Mesenchymal stem cell (in vitro differentiated cells and primary cell): Measurements from ENCODE around the gene RANBP1.

Source experiments
- DNase-seq: peaks from one replicate; pipeline ENCODE4 v3.0.0-alpha.2; 2013
- H2AFZ ChIP-seq: one replicate; pipeline ENCODE4 v1.6.1; 2013; ENCODE audit warnings: low read depth, mild to moderate bottlenecking, control low read depth, inconsistent platforms, low read length, moderate library complexity
- H2AK5ac ChIP-seq: 2 replicates; pipeline ENCODE4 v1.6.1; 2013; ENCODE audit warnings: low read length, moderate library complexity, mild to moderate bottlenecking, inconsistent platforms; ENCODE audit not compliant: severe bottlenecking
- H2BK120ac ChIP-seq: one replicate; pipeline ENCODE4 v1.6.1; 2013; ENCODE audit warnings: low read depth, mild to moderate bottlenecking, inconsistent platforms, low read length, moderate library complexity
- H2BK12ac ChIP-seq, 2 experiments: one replicate each; pipeline ENCODE4 v1.6.1; 2013; ENCODE audit warnings: inconsistent platforms in 2 of 2, low read length in 2 of 2, mild to moderate bottlenecking in 2 of 2, moderate library complexity in 2 of 2, control low read depth in 1 of 2
- H2BK15ac ChIP-seq: one replicate; pipeline ENCODE4 v1.6.1; 2013; ENCODE audit warnings: mild to moderate bottlenecking, low read depth, inconsistent platforms; ENCODE audit not compliant: poor library complexity, severe bottlenecking
- H2BK5ac ChIP-seq: 2 replicates; pipeline ENCODE4 v1.6.1; 2013; ENCODE audit warnings: low read depth, mild to moderate bottlenecking, low read length, control low read depth, inconsistent platforms; ENCODE audit not compliant: poor library complexity, severe bottlenecking
- H3K14ac ChIP-seq, 2 experiments: one replicate each; pipeline ENCODE4 v1.6.1; 2013; ENCODE audit warnings: inconsistent platforms in 2 of 2, low read length in 2 of 2, control low read depth in 1 of 2, mild to moderate bottlenecking in 1 of 2, moderate library complexity in 1 of 2
- H3K18ac ChIP-seq, 2 experiments: one replicate each; pipeline ENCODE4 v1.6.1; 2013; ENCODE audit warnings: inconsistent platforms in 2 of 2, low read length in 2 of 2, control low read depth in 1 of 2, low read depth in 1 of 2, mild to moderate bottlenecking in 1 of 2
- H3K23ac ChIP-seq, 2 experiments: one replicate each; pipeline ENCODE4 v1.6.1; 2013; ENCODE audit warnings: inconsistent platforms in 2 of 2, low read length in 2 of 2, mild to moderate bottlenecking in 2 of 2, moderate library complexity in 2 of 2, control low read depth in 1 of 2
- H3K27ac ChIP-seq: 2 replicates; pipeline ENCODE4 v1.5.1; 2013; ENCODE audit warnings: mild to moderate bottlenecking, moderate library complexity, low read length, control low read depth, inconsistent platforms; ENCODE audit not compliant: poor library complexity, severe bottlenecking
- H3K27me3 ChIP-seq, 2 experiments: 2 replicates each; pipeline versions ENCODE4 v1.6.1 to v1.7.0; 2013; ENCODE audit warnings: low read length in 2 of 2, mild to moderate bottlenecking in 2 of 2, moderate library complexity in 2 of 2, control low read depth in 1 of 2, inconsistent platforms in 1 of 2; ENCODE audit not compliant: control insufficient read depth in 1 of 2, insufficient read depth in 1 of 2
- H3K36me3 ChIP-seq, 2 experiments: 2 replicates each; pipeline versions ENCODE4 v1.6.1 to v1.7.0; 2013; ENCODE audit warnings: low read length in 2 of 2, control low read depth in 1 of 2, inconsistent platforms in 1 of 2, low read depth in 1 of 2, mild to moderate bottlenecking in 1 of 2; ENCODE audit not compliant: insufficient read depth in 2 of 2, control insufficient read depth in 1 of 2
- H3K4ac ChIP-seq, 2 experiments: one replicate each; pipeline ENCODE4 v1.6.1; 2013; ENCODE audit warnings: inconsistent platforms in 2 of 2, low read length in 2 of 2, mild to moderate bottlenecking in 2 of 2, moderate library complexity in 2 of 2, control low read depth in 1 of 2, low read depth in 1 of 2
- H3K4me1 ChIP-seq: 2 replicates; pipeline ENCODE4 v1.6.1; 2013; ENCODE audit warnings: low read depth, low read length, control low read depth; ENCODE audit not compliant: control insufficient read depth, insufficient read depth
- H3K4me2 ChIP-seq: 2 replicates; pipeline ENCODE4 v1.6.1; 2013; ENCODE audit warnings: low read length, mild to moderate bottlenecking, inconsistent platforms; ENCODE audit not compliant: poor library complexity, severe bottlenecking
- H3K4me3 ChIP-seq, 2 experiments: 2 replicates each; pipeline versions ENCODE4 v1.5.1 to v1.7.0; 2013; ENCODE audit warnings: low read length in 2 of 2, mild to moderate bottlenecking in 2 of 2, control low read depth in 1 of 2, low read depth in 1 of 2; ENCODE audit not compliant: insufficient read depth in 1 of 2
- H3K79me1 ChIP-seq: replicated peaks from 2 replicates; pipeline ENCODE4 v1.6.1; 2013; ENCODE audit warnings: mild to moderate bottlenecking, control low read depth, low read length, inconsistent platforms; ENCODE audit not compliant: poor library complexity, severe bottlenecking
- H3K9ac ChIP-seq: 2 replicates; pipeline ENCODE4 v1.7.0; 2013; ENCODE audit warnings: mild to moderate bottlenecking, low read length, moderate library complexity
- H3K9me3 ChIP-seq: 2 replicates; pipeline ENCODE4 v1.7.0; 2013; ENCODE audit warnings: mild to moderate bottlenecking, low read length; ENCODE audit not compliant: control insufficient read depth
- H4K8ac ChIP-seq: one replicate; pipeline ENCODE4 v1.6.1; 2013; ENCODE audit warnings: inconsistent platforms, mild to moderate bottlenecking, low read length, moderate library complexity
- H4K91ac ChIP-seq: one replicate; pipeline ENCODE4 v1.6.1; 2013; ENCODE audit warnings: mild to moderate bottlenecking, low read length, inconsistent platforms
- WGBS: methylation state at CpG from one replicate; pipeline ENCODE4 v1.1.7; 2013; ENCODE audit warnings: mixed read lengths; 5-methylcytosine and 5-hydroxymethylcytosine counted together

Gene RANBP1

DNA sequence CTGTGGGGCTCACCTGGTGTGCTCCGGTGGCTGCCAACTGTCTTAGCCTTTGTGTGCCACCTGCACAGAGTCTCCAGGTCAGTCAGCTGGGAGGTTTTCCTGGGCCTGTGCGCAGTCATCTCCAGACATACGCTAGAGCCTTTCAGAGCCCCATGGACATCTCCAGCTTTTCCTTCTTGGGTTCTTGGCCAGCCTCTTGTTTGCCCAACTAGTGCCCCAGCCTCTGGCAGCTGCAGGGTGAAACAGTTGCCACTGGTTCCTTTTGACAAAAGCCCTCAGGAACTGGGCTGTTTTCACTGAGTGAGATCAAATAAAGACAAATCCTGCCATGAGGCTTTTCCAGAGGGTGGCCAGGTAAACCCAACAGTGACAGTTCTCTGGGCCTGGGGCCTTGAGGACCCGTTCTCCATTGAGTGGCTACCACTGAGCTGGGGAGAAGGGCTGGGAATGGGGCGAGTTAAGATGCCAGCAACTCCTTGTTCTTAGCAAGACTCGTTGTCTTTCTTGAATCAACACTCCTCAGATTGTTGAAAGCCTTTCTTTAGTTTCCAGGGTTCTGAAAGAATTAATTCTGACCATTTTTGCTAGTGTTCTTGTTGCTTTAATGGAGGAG is 16.7 kb upstream of the RANBP1 start:
- H2BK12ac ChIP-seq: no peak overlapping the region
- no peak overlapping the region for H2AFZ ChIP-seq
- no peak overlapping the region for H2BK5ac ChIP-seq
- peaks cover 56 to 87% of the 10 kb centered on the region in 2 experiments for H3K36me3 ChIP-seq
- no peak overlapping the region for H4K91ac ChIP-seq
- H3K23ac ChIP-seq: no peak overlapping the region
- H3K4me2 ChIP-seq: no peak overlapping the region
- H3K4me1 ChIP-seq: no peaks in the 10 kb centered on the region
- no peak overlapping the region for H3K4ac ChIP-seq
- H3K18ac ChIP-seq: no peak overlapping the region
- 98% methylated on average over 6 of the region's 6 CpGs for WGBS
- H2BK15ac ChIP-seq: no peak overlapping the region
- no peak overlapping the region for H3K9ac ChIP-seq
- H3K27me3 ChIP-seq: no peaks in the 10 kb centered on the region
- H2AK5ac ChIP-seq: no peak overlapping the region
- no peak overlapping the region for H3K14ac ChIP-seq
- DNase-seq: no peak
- peaks cover 31% of the 10 kb centered on the region for H3K79me1 ChIP-seq
- no peak overlapping the region for H3K27ac ChIP-seq
- H3K9me3 ChIP-seq: peaks cover 6% of the 10 kb centered on the region
- no peak overlapping the region for H2BK120ac ChIP-seq
- no peak overlapping the region for H4K8ac ChIP-seq
- no peak overlapping the region for H3K4me3 ChIP-seq

DNA sequence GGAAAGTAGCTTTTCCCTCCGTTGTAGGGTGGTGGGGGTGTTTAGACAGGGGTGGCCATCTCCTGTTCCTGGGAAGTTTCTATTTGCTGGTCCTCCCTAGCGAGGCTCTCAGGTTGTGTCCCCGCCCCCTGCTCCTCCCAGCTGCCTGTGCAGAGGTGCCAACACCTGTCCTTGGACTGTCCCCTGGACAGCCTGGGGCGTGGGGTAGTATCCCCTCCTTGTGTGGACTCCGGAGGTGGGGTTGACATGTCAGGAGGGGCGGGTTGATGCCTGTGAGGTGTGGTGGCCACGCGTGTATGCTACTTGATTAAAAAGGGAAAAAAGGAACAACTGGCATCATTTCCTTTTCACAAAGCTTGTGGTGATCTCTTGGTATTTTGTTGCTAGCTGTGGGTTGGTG is 14.3 kb upstream of the RANBP1 start:
- Histone ChIP-seq H3K27me3 (no peaks in the 10 kb centered on the region), H4K8ac (no peak overlapping the region), H3K4me1 (peaks cover 15% of the 10 kb centered on the region), H3K9me3 (peaks cover 3% of the 10 kb centered on the region), H4K91ac (no peak overlapping the region), H3K9ac (no peak overlapping the region), H2AFZ (no peak overlapping the region), H3K4me3 (no peak overlapping the region), H2BK5ac (no peak overlapping the region), H3K23ac (no peak overlapping the region), H3K27ac (no peak overlapping the region), H2BK15ac (no peak overlapping the region), H3K14ac (no peak overlapping the region), H2AK5ac (no peak overlapping the region), H2BK12ac (no peak overlapping the region), H2BK120ac (no peak overlapping the region), H3K36me3 (peaks cover 61 to 86% of the 10 kb centered on the region in 2 experiments), H3K4ac (no peak overlapping the region), H3K79me1 (peaks cover 37% of the 10 kb centered on the region), H3K18ac (no peak overlapping the region), H3K4me2 (no peak overlapping the region)
- 96% methylated on average over 8 of the region's 8 CpGs for WGBS
- DNase-seq: no peak

DNA sequence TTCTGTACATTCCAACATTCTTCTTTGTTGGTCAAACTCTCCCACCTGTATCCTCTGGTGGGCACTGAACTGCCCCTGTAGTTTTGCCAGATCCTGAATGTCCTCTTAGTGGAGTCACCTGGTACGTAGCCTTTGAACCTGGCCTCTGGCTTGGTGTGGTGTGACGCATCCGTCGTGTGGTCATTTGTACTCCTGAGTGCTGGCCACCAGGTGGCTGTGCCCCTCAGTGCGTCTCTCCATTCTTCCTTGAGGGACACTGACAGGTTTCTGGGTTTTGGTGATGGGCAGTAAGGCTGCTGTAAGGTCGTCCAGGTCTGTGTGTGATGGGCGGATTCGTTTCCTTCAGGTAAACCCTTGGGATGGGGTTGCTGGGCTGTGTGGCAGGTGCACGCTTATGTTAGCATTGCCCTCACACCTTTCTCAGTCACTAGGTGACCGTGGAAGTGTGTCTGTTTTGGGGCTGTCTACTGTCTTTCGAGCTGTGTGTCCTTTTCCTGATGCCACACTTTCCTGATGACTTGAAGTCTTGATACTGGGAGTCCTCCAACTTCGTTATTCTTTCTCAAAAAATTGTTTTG is 13.6 kb upstream of the RANBP1 start:
- 96% methylated on average over 12 of the region's 12 CpGs for WGBS

DNA sequence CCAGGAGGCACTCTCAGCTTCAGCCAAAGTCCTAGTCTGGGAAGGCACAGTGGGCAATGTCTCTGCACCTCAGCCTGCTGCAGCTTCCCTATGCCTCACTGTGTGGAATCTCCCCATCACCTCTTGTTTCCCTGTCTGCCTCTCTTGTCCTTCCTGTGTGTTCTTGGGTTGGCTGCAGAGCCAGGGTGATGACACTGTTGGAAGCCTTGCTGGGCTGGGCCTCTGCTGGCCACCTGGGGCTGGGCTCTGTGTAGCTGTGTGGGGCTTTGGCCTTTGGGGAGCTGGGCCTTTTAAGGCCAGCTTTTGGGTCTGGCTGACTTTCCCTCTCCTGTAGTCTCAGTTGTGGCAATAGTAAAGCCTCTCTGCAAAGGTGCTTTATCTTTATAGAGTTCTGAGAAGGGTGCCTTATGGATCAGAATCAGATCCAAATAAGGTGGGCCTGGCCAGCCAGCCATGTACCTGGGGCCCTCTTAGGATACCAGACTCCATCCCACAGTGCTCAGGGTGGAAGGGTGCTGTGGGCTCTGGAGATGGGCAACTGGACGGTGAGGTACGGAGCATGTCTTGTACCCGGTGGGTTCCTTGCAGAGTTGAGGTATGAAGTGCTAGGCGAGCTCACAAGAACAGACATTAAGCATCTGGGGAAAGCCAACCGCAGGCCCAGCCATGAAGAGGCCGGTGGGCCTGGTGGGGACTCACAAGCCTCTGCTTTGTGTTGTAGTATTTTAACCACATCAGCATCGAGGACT is 10.3 kb upstream of the RANBP1 start:
- peaks cover 39% of the 10 kb centered on the region for H3K79me1 ChIP-seq
- no peak overlapping the region for H2AFZ ChIP-seq
- H2AK5ac ChIP-seq: no peak overlapping the region
- H3K27ac ChIP-seq: no peak overlapping the region
- DNase-seq: no peak
- H3K36me3 ChIP-seq: peaks cover 82 to 89% of the 10 kb centered on the region in 2 experiments
- 97% methylated on average over 7 of the region's 7 CpGs for WGBS
- no peak overlapping the region for H3K4me3 ChIP-seq
- H3K18ac ChIP-seq: no peak overlapping the region
- H2BK12ac ChIP-seq: no peak overlapping the region
- no peak overlapping the region for H2BK120ac ChIP-seq
- H3K14ac ChIP-seq: no peak overlapping the region
- H4K91ac ChIP-seq: no peak overlapping the region
- peak overlapping the region; percentile 16 for H3K9ac ChIP-seq
- no peaks in the 10 kb centered on the region for H3K9me3 ChIP-seq
- H4K8ac ChIP-seq: no peak overlapping the region
- H2BK5ac ChIP-seq: no peak overlapping the region
- H3K4me2 ChIP-seq: no peak overlapping the region
- no peak overlapping the region for H3K4ac ChIP-seq
- H3K4me1 ChIP-seq: peaks cover 15% of the 10 kb centered on the region
- no peaks in the 10 kb centered on the region for H3K27me3 ChIP-seq
- no peak overlapping the region for H3K23ac ChIP-seq
- H2BK15ac ChIP-seq: no peak overlapping the region

More for the DNA sequence above, 13.6 kb upstream of the RANBP1 start:
- H4K91ac ChIP-seq: no peak overlapping the region
- H3K14ac ChIP-seq: no peak overlapping the region
- peaks cover 43% of the 10 kb centered on the region for H3K79me1 ChIP-seq
- H2BK15ac ChIP-seq: no peak overlapping the region
- H2BK120ac ChIP-seq: no peak overlapping the region
- no peak overlapping the region for H2AK5ac ChIP-seq
- no peak overlapping the region for H3K9ac ChIP-seq
- no peak overlapping the region for H3K23ac ChIP-seq
- no peak overlapping the region for H3K4ac ChIP-seq
- H3K4me1 ChIP-seq: peaks cover 15% of the 10 kb centered on the region
- no peak overlapping the region for H2BK5ac ChIP-seq
- no peak overlapping the region for H3K18ac ChIP-seq
- no peaks in the 10 kb centered on the region for H3K9me3 ChIP-seq
- no peak overlapping the region for H2AFZ ChIP-seq
- no peak overlapping the region for H2BK12ac ChIP-seq
- peaks cover 67 to 86% of the 10 kb centered on the region in 2 experiments for H3K36me3 ChIP-seq
- no peak for DNase-seq
- no peaks in the 10 kb centered on the region for H3K27me3 ChIP-seq
- no peak overlapping the region for H4K8ac ChIP-seq
- H3K4me3 ChIP-seq: no peak overlapping the region
- no peak overlapping the region for H3K4me2 ChIP-seq
- H3K27ac ChIP-seq: no peak overlapping the region
